IPS DF 6.9 (cell line): ENCODE data around the gene MOB2.

Experiments used
- DNase-seq: peaks from one replicate; pipeline ENCODE4 v3.0.0-alpha.2; 2013; ENCODE audit warnings: low read depth, low spot score
- H3K27ac ChIP-seq: one replicate; pipeline ENCODE4 v1.5.1; 2013; ENCODE audit warnings: low read length, control low read depth
- H3K27me3 ChIP-seq: 2 replicates; pipeline ENCODE4 v1.6.1; 2013; ENCODE audit warnings: mild to moderate bottlenecking, low read length; ENCODE audit not compliant: control insufficient read depth, insufficient read depth
- H3K36me3 ChIP-seq: 2 replicates; pipeline ENCODE4 v1.6.1; 2013; ENCODE audit warnings: low read length; ENCODE audit not compliant: control insufficient read depth, insufficient read depth
- H3K4me1 ChIP-seq: 2 replicates; pipeline ENCODE4 v1.6.1; 2013; ENCODE audit warnings: low read length; ENCODE audit not compliant: control insufficient read depth, insufficient read depth
- H3K4me3 ChIP-seq: 2 replicates; pipeline ENCODE4 v1.5.1; 2013; ENCODE audit warnings: mild to moderate bottlenecking, low read length
- H3K9me3 ChIP-seq: 2 replicates; pipeline ENCODE4 v1.6.1; 2013; ENCODE audit warnings: low read length, inconsistent platforms; ENCODE audit not compliant: control insufficient read depth, insufficient read depth
- WGBS: extraction: QIAGEN DNeasy Blood & Tissue Kit; methylation state at CpG from one replicate; pipeline ENCODE4 v1.1.7; 2013; ENCODE audit warnings: mixed read lengths, missing lambda C conversion rate; ENCODE audit not compliant: insufficient read length, insufficient coverage; 5-methylcytosine and 5-hydroxymethylcytosine counted together

The MOB2 gene

DNA sequence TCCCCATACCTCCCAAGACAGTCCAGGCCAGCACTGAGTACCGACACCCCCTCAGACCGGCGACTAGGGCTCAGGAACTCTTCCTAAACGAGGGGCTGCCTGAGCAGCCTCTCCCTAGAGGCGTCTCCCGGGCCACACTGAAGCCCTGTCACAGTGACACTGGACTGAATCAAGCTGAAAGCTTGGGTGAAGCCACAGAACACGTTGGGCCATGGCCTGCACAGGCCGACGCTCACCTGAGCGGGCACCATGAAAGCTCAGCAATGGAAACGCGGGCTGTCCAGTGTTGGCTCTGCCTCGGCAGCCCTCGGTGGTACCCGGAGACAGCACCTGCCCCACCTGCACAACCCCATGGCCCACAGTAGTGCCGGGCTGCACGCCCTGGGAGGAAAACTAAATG lies 42.7 kb upstream of the MOB2 start:
- no peaks in the 10 kb centered on the region for H3K9me3 ChIP-seq
- H3K27ac ChIP-seq, result no peak overlapping the region
- WGBS, result no CpG with 5 or more reads among the region's 17 CpGs
- no peaks in the 10 kb centered on the region for H3K4me1 ChIP-seq
- H3K36me3 ChIP-seq, result no peaks in the 10 kb centered on the region
- no peaks in the 10 kb centered on the region for H3K27me3 ChIP-seq
- DNase-seq, result no peak
- H3K4me3 ChIP-seq, result no peak overlapping the region

- Histone ChIP-seq H3K27me3 (no peaks in the 10 kb centered on the region), H3K4me1 (no peaks in the 10 kb centered on the region), H3K27ac (no peak overlapping the region), H3K36me3 (no peaks in the 10 kb centered on the region), H3K9me3 (no peaks in the 10 kb centered on the region), H3K4me3 (no peak overlapping the region)
- DNase-seq, result no peak
- no CpG with 5 or more reads among the region's 10 CpGs for WGBS
Observed at GRCh38 chr11:1528710-1529109, 42.1 kb upstream of the MOB2 start.

GRCh38 chr11:1526785-1527184 lies 40.2 kb upstream of the MOB2 start:
- Histone ChIP-seq H3K36me3 (no peaks in the 10 kb centered on the region), H3K4me3 (no peak overlapping the region), H3K27ac (no peak overlapping the region), H3K9me3 (no peaks in the 10 kb centered on the region), H3K27me3 (no peaks in the 10 kb centered on the region), H3K4me1 (no peaks in the 10 kb centered on the region)
- no peak for DNase-seq
- WGBS, result no CpG with 5 or more reads among the region's 15 CpGs

DNA sequence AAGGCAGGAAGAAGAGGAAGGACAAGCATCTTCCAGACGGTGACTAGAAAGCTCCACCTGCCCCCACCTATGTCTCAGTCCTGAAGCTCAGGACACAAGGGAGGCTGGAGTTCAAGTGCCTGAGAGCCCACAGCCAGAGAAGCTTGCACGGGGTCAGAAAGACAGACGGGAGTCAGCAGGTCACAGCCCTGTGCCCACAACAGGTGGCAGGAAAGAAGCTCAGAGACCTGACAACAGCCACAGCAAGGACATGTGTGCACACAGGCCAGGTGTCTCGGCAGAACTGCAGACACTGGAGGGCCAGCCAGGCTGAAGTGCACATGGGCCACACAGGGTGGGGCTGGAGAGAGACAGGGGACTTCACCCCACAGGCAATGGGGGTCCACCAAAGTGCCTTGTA lies 37.2 kb upstream of the MOB2 start:
- Histone ChIP-seq H3K9me3 (no peaks in the 10 kb centered on the region), H3K36me3 (no peaks in the 10 kb centered on the region), H3K4me3 (no peak overlapping the region), H3K4me1 (no peaks in the 10 kb centered on the region), H3K27ac (no peak overlapping the region), H3K27me3 (no peaks in the 10 kb centered on the region)
- no CpG with 5 or more reads among the region's 4 CpGs for WGBS
- no peak for DNase-seq

- WGBS, result no CpG with 5 or more reads among the region's 6 CpGs
- Histone ChIP-seq H3K4me3 (no peak overlapping the region), H3K9me3 (no peaks in the 10 kb centered on the region), H3K27ac (no peak overlapping the region), H3K27me3 (no peaks in the 10 kb centered on the region), H3K36me3 (no peaks in the 10 kb centered on the region), H3K4me1 (no peaks in the 10 kb centered on the region)
- no peak for DNase-seq
Observed at GRCh38 chr11:1523077-1523476, 36.5 kb upstream of the MOB2 start.

DNA sequence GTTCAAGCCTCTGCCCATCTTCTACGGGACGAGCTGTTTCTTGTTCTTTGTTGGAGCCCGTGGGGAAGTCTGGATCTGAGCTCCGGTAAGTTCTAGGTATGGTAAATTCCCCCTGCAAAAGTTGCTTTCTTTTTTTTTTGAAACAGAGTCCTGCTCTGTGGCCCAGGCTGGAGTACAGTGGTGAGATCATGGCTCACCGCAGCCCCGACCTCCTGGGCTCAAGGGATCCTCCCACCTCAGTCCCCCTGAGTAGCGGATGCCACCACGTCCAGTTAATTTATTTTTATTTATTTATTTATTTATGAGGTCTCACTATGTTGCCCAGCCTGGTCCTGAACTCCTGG lies 35.5 kb upstream of the MOB2 start:
- Histone ChIP-seq H3K27me3 (no peaks in the 10 kb centered on the region), H3K4me3 (no peak overlapping the region), H3K4me1 (no peaks in the 10 kb centered on the region), H3K9me3 (no peaks in the 10 kb centered on the region), H3K36me3 (no peaks in the 10 kb centered on the region), H3K27ac (no peak overlapping the region)
- no peak for DNase-seq
- no CpG with 5 or more reads among the region's 8 CpGs for WGBS

GRCh38 chr11:1521382-1522080 lies 35.0 kb upstream of the MOB2 start:
- Histone ChIP-seq H3K4me1 (no peaks in the 10 kb centered on the region), H3K36me3 (no peaks in the 10 kb centered on the region), H3K4me3 (no peak overlapping the region), H3K27ac (no peak overlapping the region), H3K9me3 (no peaks in the 10 kb centered on the region), H3K27me3 (no peaks in the 10 kb centered on the region)
- WGBS, result no CpG with 5 or more reads among the region's 21 CpGs
- DNase-seq, result no peak

- Histone ChIP-seq H3K36me3 (no peaks in the 10 kb centered on the region), H3K27ac (no peak overlapping the region)
- no CpG with 5 or more reads among the region's 19 CpGs for WGBS
Observed at GRCh38 chr11:1520663-1521267, 34.2 kb upstream of the MOB2 start.

DNA sequence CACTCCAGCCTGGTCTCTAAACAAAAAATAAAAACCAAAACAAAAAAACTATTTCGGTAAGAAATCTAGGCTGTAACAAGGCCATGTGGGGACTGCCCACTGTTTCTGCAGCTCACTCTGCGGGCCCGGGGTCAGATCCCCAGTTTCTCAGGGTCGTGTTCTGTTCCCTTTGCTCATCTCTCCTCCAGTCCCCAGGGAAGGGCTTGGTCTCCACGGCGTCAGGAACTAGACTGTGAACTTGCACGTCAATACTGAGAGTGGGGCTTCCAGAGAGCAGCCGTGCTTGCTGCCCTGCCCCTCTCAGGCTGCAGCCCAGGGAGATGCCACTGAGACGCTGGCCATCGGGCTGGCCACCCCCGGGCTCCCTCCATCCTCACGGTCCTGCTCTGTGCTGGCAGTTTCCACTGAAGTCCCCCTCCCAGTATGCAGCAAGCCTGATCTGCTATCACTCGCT lies 33.7 kb upstream of the MOB2 start:
- no peaks in the 10 kb centered on the region for H3K9me3 ChIP-seq
- no CpG with 5 or more reads among the region's 13 CpGs for WGBS
- H3K4me1 ChIP-seq, result peaks cover 1% of the 10 kb centered on the region
- no peaks in the 10 kb centered on the region for H3K36me3 ChIP-seq
- H3K4me3 ChIP-seq, result no peak overlapping the region
- H3K27me3 ChIP-seq, result no peaks in the 10 kb centered on the region
- no peak overlapping the region for H3K27ac ChIP-seq
- DNase-seq, result no peak

More at GRCh38 chr11:1520663-1521267, 34.2 kb upstream of the MOB2 start:
- no peak overlapping the region for H3K4me3 ChIP-seq
- no peaks in the 10 kb centered on the region for H3K4me1 ChIP-seq
- H3K27me3 ChIP-seq, result no peaks in the 10 kb centered on the region
- H3K9me3 ChIP-seq, result no peaks in the 10 kb centered on the region
- no peak for DNase-seq

- Histone ChIP-seq H3K27me3 (no peaks in the 10 kb centered on the region), H3K27ac (no peak overlapping the region), H3K4me1 (peaks cover 2% of the 10 kb centered on the region), H3K9me3 (no peaks in the 10 kb centered on the region), H3K36me3 (no peaks in the 10 kb centered on the region), H3K4me3 (no peak overlapping the region)
- WGBS, result no CpG with 5 or more reads among the region's 17 CpGs
- DNase-seq, result no peak
Observed at GRCh38 chr11:1519028-1520010, 32.7 kb upstream of the MOB2 start.
